ENCODE data around the gene SNTA1. TPM values are rescaled to one million over a fixed set of nuclear protein-coding genes. Genes with fewer than 3 reads are reported as not detected.

Gene SNTA1
- total RNA-seq, 1 experiment from 2014 or later = 14.6 TPM

DNA sequence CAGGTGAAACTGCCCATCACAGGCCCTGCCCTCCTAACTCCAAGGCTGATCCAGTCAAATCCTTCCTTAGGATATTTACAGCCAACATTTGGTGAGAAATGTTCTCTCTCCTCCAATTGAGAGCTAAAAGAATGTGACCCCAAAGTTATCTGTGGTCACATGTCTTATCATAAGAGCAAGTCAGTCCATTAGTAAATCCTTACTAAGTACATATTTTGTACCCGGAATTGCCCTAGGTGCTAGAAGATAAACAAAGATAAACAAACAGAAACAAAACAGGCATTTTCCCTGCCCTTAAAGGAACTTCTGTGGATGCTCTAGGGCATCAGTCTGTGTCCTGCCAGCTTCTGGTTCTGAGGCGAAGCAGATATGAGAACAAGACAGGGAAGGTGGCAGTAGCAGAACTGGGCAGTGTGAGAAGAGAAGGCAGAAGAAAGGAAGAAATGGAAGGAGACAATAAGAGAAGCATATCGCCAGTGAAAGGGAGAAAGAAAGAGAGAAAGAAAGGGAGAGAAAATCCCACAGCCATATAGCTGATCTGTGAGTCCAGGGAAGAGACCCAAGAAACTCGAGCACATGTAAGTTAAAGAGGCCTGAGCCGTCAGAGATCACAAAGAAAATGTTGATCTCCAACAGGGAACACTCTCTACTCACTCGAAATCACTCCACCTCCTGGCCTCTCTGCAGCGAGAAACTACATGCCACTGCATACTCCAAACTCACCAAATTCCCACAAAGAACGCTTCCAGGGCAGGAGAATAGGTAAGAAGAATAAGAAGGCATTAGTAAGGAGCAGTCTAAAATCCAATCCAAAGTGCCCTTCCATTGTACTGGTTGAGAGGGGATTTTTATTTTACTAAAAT is 83.9 kb downstream of the SNTA1 start:
- DNase-seq (ENCODE audit: low read depth, low spot score) (no peak), ATAC-seq (no peak)
- Histone ChIP-seq H3K9me3 (ENCODE audit: control insufficient read depth in 1 of 2, insufficient read depth in 1 of 2, low read depth in 1 of 2, low read length in 2 of 2) (no peaks in the 10 kb centered on the region), H3K36me3 (ENCODE audit: control insufficient read depth in 1 of 2, insufficient read depth in 2 of 2, low read length in 2 of 2) (peaks cover 17 to 28% of the 10 kb centered on the region in 2 experiments), H3K27ac (ENCODE audit: low read depth, low read length) (no peak overlapping the region), H3K9ac (ENCODE audit: low read length) (no peak overlapping the region), H3K4me3 (replicated peaks in 1 of 2; ENCODE audit: low read depth in 1 of 2, low read length in 2 of 2) (no peak overlapping the region), H2AFZ (ENCODE audit: low read depth, low read length, poor library complexity, severe bottlenecking) (no peak overlapping the region), H3K4me2 (ENCODE audit: low read length) (no peak overlapping the region), H4K20me1 (ENCODE audit: insufficient read depth) (no peaks in the 10 kb centered on the region), H3K79me2 (ENCODE audit: insufficient read depth, low read length) (no peaks in the 10 kb centered on the region), H3K27me3 (ENCODE audit: insufficient read depth, low read length) (no peaks in the 10 kb centered on the region), H3K9me2 (ENCODE audit: insufficient read depth) (no peaks in the 10 kb centered on the region), H3K4me1 (ENCODE audit: control insufficient read depth in 1 of 2, insufficient read depth in 2 of 2, low read length in 2 of 2) (no peaks in the 10 kb centered on the region)
- no TSS peak for BruUV-seq (replicated peaks)
- TF ChIP-seq EZH2 (IDR thresholded peaks at IDR 0.05) (no peak), ZBTB33 (IDR thresholded peaks at IDR 0.05; ENCODE audit: extremely low read depth, insufficient replicate concordance, low read length) (no peak), CEBPB (IDR thresholded peaks at IDR 0.05; ENCODE audit: low read depth) (no peak), SRF (IDR thresholded peaks at IDR 0.05; ENCODE audit: low read depth) (no peak), CBX3 (IDR thresholded peaks at IDR 0.05; ENCODE audit: low read depth) (no peak), FOSL1 (IDR thresholded peaks at IDR 0.05; ENCODE audit: low read depth) (no peak), SP1 (IDR thresholded peaks at IDR 0.05; ENCODE audit: low read depth) (no peak), MAX (IDR thresholded peaks at IDR 0.05) (no peak), EZH2phosphoT487 (IDR thresholded peaks at IDR 0.05; ENCODE audit: borderline replicate concordance) (no peak), YY1 (IDR thresholded peaks at IDR 0.05; ENCODE audit: extremely low read depth, insufficient replicate concordance, low read depth, low read length) (no peak), POLR2A (IDR thresholded peaks at IDR 0.05; ENCODE audit: borderline replicate concordance, extremely low read depth, insufficient read depth, insufficient read length) (no peak)
- TF ChIP-seq, protein P1, sequence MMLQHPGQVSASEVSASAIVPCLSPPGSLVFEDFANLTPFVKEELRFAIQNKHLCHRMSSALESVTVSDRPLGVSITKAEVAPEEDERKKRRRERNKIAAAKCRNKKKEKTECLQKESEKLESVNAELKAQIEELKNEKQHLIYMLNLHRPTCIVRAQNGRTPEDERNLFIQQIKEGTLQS (IDR thresholded peaks at IDR 0.05) = no peak
- ChIA-PET POLR2A (no interaction called here), RAD21 (ENCODE audit: low non-redundant PET in 1 of 2, low total read pairs in 2 of 2, uncharacterized antibody in 2 of 2, unreplicated experiment in 2 of 2) (no interaction called here), CTCF (no interaction called here)
- intact Hi-C loops (cut with micrococcal nuclease) = no loop called here

Other genes with a start within 250 kb of the SNTA1 start
- not detected for gene BPIFA3, start 226.4 kb downstream of the SNTA1 start, total RNA-seq (2021; ENCODE audit: unreplicated experiment)
- gene BPIFA1, start 207.8 kb downstream of the SNTA1 start, total RNA-seq (2021; ENCODE audit: unreplicated experiment) = not detected
- 0.17 TPM for gene BPIFB1, start 160.5 kb downstream of the SNTA1 start, total RNA-seq (2021; ENCODE audit: unreplicated experiment)
- 41.4 TPM for gene CDK5RAP1, start 42.2 kb downstream of the SNTA1 start, total RNA-seq (2021; ENCODE audit: unreplicated experiment)
- gene CBFA2T2, start 46.3 kb upstream of the SNTA1 start, total RNA-seq (2021; ENCODE audit: unreplicated experiment) = 8.0 TPM
- 0.37 TPM for gene C20orf144, start 218.6 kb upstream of the SNTA1 start, total RNA-seq (2021; ENCODE audit: unreplicated experiment)
- gene ACTL10, start 223.2 kb upstream of the SNTA1 start, total RNA-seq (2021; ENCODE audit: unreplicated experiment) = 0.22 TPM
- 48.1 TPM for gene NECAB3, start 230.7 kb upstream of the SNTA1 start, total RNA-seq (2021; ENCODE audit: unreplicated experiment)
- gene E2F1, start 242.6 kb upstream of the SNTA1 start, total RNA-seq (2021; ENCODE audit: unreplicated experiment) = 30.9 TPM

Data from HCT116 (cell line).